Activated CD4-positive, alpha-beta T cell treated with anti-CD3 and anti-CD28 coated beads, Interleukin-2, amount 50 U/mL, for 4 hours (primary cell): ENCODE measurements around the gene SHISA6.
"Not testable (repeated sequence)": the region's sequence is repeated elsewhere in the genome, so short reads cannot be mapped to it uniquely, and the experiment has no call there.

Source experiments
- DNase-seq, 2 experiments: peaks; one replicate each; pipeline ENCODE4 v3.0.0-alpha.2; 2020

SHISA6 gene

DNA sequence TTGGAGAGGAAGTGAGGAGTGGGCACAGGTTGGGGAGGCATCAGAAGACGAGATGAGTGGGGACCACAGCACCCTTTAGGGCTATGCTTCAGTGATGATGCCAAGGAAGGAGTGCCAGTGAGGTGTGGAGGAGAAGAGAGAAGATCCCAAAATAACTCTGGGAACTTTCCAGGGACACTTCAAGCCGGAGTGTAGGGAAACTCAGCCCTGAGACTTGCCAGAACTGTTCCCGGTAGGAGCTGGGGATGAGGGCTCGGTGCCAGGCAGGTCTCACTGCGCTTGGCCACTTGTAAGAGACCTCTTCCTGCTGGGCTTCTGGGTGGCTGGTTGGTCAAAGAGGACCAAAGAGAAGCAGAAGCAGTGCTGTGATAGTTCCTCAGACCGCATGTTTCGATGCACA lies 63.6 kb downstream of the SHISA6 start:
- DNase-seq, result no peak

- DNase-seq, result no peak
Measured at GRCh38 chr17:11305524-11305923, 64.5 kb downstream of the SHISA6 start.

DNA sequence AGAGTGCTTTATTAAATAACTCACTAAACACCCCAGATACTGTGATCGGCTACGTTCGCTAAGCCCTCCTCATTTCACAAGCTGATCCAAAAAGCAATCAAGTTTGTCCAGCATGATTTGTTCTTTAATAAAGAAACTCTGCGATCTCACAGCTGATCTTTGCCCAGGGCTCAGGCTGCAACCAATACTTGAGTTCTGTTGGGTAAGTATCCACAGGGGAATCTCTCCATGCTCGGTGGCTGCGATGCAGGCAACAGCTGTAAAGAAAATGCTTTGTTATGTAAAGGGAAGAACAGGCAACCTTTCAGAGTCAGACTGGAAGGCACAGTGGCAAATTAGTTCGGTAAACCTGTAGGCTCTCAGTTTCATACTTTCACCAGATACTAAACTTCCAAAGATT lies 67.5 kb downstream of the SHISA6 start:
- DNase-seq, result no peak

GRCh38 chr17:11309033-11309432 lies 68.0 kb downstream of the SHISA6 start:
- DNase-seq, result no peak

GRCh38 chr17:11309850-11310249 lies 68.8 kb downstream of the SHISA6 start:
- no peak for DNase-seq

DNA sequence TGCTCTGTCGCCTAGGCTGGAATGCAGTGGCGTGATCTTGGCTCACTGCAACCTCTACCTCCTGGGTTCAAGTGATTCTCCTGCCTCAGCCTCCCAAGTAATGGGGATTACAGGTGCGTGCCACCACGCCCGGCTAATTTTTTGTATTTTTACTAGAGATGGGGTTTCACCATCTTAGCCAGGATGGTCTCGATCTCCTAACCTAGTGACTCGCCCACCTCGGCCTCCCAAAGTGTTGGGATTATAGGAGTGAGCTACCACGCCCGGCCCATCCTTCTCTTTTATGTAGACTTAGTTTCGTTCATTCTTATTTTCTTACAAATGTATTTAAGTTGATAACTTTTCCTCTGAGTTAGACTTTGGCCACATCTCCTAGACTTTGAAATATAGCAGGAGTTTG lies 75.4 kb downstream of the SHISA6 start:
- not testable (repeated sequence) for DNase-seq

GRCh38 chr17:11318207-11318606 lies 77.2 kb downstream of the SHISA6 start:
- no peak for DNase-seq

DNA sequence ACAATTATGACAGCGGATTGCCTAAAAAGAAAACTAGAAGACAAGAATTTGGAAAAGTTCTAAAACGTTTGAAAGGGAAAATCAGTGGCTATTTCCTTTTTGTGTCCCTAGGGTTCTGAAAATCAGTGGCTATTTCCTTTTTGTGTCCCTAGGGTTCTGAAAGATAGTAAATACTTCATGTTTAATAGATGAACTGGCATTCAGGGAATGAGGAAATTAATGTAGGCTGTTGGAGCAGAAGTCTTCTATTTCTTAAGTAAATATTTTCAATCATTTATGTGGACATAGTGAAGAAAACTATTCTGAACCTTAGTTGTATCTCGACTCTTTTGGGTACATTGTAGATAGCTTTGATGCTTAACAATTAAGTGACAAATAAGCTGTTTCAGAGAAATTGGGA lies 78.9 kb downstream of the SHISA6 start:
- no peak for DNase-seq

GRCh38 chr17:11324021-11324420 lies 83.0 kb downstream of the SHISA6 start:
- no peak for DNase-seq

DNA sequence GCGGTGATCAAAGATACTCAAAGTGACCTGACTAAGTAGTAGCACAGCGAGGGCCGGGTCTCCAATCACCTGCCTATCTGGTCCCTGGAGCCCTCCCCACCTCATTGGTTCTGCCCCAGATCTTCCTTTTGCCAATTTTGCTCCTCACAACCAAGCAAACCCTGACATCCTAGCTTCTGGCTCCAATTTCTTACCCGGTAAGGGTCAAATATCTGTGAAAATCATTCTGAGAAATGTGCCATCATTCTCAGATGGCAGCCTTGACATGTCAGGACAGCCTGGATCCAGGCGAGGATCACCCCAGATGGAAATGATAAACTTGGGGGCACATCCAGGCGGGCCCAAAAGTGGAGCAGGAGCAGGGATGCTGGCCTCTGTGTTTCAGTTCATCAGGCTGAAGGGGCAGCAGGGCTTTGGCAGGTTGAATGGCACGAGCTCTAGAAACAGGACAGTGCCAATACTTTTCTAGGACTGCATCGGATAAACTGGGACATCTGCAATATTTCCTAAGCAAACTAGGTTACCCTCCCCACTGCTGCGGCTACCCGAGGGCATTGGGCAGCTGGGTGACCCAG lies 83.9 kb downstream of the SHISA6 start:
- DNase-seq, result no peak

DNA sequence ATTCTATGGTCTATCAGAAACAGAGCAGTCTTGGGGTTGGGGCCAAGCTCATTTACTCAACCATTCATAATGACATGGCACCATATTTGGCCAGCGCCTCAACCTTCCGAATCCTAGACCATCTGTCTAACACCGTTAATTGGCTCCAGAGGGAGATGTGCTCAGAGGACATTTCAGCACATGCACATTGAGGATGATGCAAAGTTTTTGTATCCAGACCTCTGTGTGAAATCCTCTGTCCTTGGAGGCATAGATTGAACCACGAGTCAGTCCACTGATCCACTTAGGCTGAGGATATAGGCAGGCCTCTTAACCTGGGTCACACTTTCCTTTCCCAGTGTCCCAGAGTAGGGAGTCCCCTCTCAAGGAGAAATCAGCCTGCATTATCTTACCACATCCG lies 85.5 kb downstream of the SHISA6 start:
- no peak for DNase-seq

DNA sequence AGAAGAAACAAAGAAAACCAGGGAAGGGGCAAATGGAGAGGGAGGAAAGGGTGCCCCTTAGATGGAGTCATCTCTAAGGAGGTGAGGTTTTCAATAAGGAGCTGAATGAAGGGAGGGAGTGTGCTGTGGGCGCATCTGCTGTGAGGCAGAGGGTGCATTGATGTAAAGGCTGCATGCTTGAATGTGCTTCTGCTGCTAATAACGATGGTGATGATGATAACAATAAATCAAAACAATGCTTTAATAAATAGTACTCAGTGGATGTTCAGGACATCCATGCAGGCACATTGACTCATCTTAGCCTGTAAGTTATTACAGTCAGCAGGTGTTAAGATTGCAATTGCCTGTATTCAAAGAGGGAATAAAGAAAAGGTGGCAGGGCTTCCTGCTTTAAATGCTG lies 87.8 kb downstream of the SHISA6 start:
- no peak for DNase-seq

- no peak for DNase-seq
Measured at GRCh38 chr17:11330006-11330405, 89.0 kb downstream of the SHISA6 start.

DNA sequence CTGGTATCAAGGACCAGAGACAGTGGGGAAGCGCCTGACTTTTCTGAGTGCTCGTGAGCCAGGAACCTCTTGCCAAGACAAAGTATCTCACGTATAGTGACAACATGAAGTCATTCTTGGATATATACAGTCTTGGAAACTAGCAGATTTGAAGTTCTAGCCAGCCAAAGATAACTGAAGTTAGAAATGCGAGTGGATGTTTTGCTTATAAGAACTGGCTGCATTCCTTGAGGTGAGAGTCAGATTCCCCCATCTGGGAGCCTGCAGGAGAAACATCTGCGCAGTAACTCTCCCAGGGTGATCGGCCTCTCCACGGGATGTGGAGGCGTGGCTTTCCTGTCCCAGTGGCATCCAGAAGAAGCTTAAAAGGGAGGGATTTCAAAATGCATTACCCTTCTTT lies 89.8 kb downstream of the SHISA6 start:
- DNase-seq, result no peak

DNA sequence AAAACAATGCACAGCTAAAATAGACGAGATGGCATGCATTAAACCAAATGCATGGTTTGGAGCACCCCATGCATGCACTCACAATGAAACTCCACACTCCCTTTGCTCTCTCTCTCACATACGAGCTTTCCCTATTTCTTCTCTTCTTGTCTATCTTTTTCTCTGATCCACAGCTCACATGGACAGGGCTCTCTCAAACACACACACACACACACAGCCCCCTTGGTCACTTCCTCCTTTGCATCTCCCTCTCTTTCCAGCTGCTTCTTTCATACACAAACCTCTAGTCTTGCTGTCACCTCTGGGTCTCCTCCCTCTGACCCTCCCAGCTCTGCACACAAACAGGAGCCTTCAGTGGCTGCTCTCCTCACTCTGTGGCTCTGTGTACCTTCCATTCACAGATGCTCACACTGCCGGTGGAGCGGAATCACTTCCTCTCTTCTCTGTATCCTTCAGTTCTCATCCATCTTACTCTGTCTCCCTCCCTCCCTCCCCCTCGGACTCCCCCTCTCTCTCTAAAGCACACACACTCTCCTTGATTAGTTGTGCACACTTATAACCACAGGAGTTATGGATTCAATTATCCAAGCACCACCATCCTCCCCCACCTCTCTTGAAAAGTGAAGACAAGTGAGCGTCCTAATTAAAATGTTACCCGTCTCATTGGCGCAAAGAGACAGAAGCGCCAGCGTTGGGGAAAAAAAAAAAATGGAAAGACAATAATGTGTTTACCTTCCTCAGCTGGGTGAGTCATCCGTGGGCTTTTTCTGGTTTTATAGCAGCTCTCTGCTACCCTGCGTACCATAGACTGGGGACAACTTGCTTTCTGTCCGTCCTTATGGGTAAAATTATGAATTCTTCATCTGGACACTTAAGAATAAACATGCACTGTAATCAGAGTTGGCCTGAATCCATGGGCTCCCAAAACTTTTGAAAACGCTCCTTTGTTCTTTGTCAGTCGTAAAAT lies 90.8 kb downstream of the SHISA6 start:
- no peak for DNase-seq

- no peak for DNase-seq
Measured at GRCh38 chr17:11332706-11333105, 91.7 kb downstream of the SHISA6 start.

- no peak for DNase-seq
Measured at GRCh38 chr17:11334493-11334892, 93.5 kb downstream of the SHISA6 start.

GRCh38 chr17:11336290-11336689 lies 95.3 kb downstream of the SHISA6 start:
- DNase-seq, result no peak

GRCh38 chr17:11340803-11341202 lies 99.8 kb downstream of the SHISA6 start:
- no peak for DNase-seq

GRCh38 chr17:11342138-11342537 lies 101.1 kb downstream of the SHISA6 start:
- no peak for DNase-seq

- no peak for DNase-seq
Measured at GRCh38 chr17:11349106-11349505, 108.1 kb downstream of the SHISA6 start.

DNA sequence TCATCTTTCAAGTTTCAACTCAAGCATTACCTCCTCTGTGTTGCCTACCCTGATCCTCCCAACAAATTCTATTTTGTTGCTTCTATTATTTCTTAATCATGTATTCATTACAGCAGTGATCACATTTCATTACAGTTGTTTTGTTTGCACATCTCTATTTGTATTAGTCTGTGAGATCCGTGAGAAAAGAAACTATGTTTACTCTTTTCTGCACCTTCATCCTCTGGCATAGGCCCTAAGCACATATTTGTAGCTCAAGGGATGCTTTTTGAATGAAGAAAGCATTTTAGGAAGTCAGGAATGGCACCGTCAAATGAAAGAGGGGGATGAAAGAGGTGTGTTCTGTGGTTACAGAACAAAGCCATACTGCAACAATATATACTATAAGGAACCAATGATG lies 110.5 kb downstream of the SHISA6 start:
- DNase-seq, result no peak

GRCh38 chr17:11353601-11354000 lies 112.6 kb downstream of the SHISA6 start:
- DNase-seq, result no peak

- no peak for DNase-seq
Measured at GRCh38 chr17:11356371-11356770, 115.4 kb downstream of the SHISA6 start.
